RWPE2 (cell line): Measurements from ENCODE around the gene ARHGEF10L.

Experiments used
- ATAC-seq: fragments of 200-7000 bp; cut with Tn5 transposase; 3 replicates; pipeline ENCODE4 v1.9.1; 2021; ENCODE audit warnings: low read depth
- DNase-seq: peaks from one replicate; pipeline ENCODE4 v3.0.0-alpha.2; 2020; ENCODE audit warnings: low spot score
- H3K27ac ChIP-seq: fragments of 450-650 bp; 2 replicates; pipeline ENCODE4 v1.5.1; 2017; ENCODE audit warnings: mild to moderate bottlenecking; ENCODE audit not compliant: poor library complexity, severe bottlenecking
- H3K27me3 ChIP-seq: fragments of 250-450 bp; sonication (Bioruptor Pico); 2 replicates; pipeline ENCODE4 v1.5.1; 2021; ENCODE audit warnings: mild to moderate bottlenecking, moderate library complexity; ENCODE audit not compliant: insufficient read depth, poor library complexity, severe bottlenecking
- H3K36me3 ChIP-seq: fragments of 250-450 bp; sonication (Bioruptor Pico); 2 replicates; pipeline ENCODE4 v1.5.1; 2020; ENCODE audit warnings: low read depth, mild to moderate bottlenecking, moderate library complexity
- H3K4me1 ChIP-seq: fragments of 250-450 bp; sonication (Bioruptor Pico); 2 replicates; pipeline ENCODE4 v1.5.1; 2021; ENCODE audit warnings: mild to moderate bottlenecking, moderate library complexity; ENCODE audit not compliant: insufficient read depth, poor library complexity, severe bottlenecking
- H3K4me3 ChIP-seq: fragments of 250-450 bp; sonication (Bioruptor Pico); 2 replicates; pipeline ENCODE4 v1.5.1; 2021; ENCODE audit warnings: mild to moderate bottlenecking, moderate library complexity; ENCODE audit not compliant: severe bottlenecking
- H3K9me3 ChIP-seq: fragments of 250-450 bp; sonication (Bioruptor Pico); 2 replicates; pipeline ENCODE4 v1.5.1; 2021; ENCODE audit warnings: mild to moderate bottlenecking, moderate library complexity; ENCODE audit not compliant: severe bottlenecking
- CTCF ChIP-seq: fragments of 450-650 bp; IDR thresholded peaks from one replicate; pipeline ENCODE4 v1.5.1; 2017; ENCODE audit warnings: mild to moderate bottlenecking, moderate library complexity; ENCODE audit not compliant: poor library complexity, severe bottlenecking

Gene ARHGEF10L

GRCh38 chr1:17663646-17664045 lies 124.1 kb downstream of the ARHGEF10L start:
- DNase-seq (no peak), ATAC-seq (no peak)
- Histone ChIP-seq H3K9me3 (no peaks in the 10 kb centered on the region), H3K4me1 (no peaks in the 10 kb centered on the region), H3K36me3 (no peaks in the 10 kb centered on the region), H3K27me3 (no peaks in the 10 kb centered on the region), H3K27ac (no peak overlapping the region), H3K4me3 (no peak overlapping the region)
- TF ChIP-seq CTCF = no peak

GRCh38 chr1:17664322-17664721 lies 124.8 kb downstream of the ARHGEF10L start:
- H3K4me1 ChIP-seq = no peaks in the 10 kb centered on the region
- H3K27me3 ChIP-seq = no peaks in the 10 kb centered on the region
- no peak overlapping the region for H3K27ac ChIP-seq
- H3K36me3 ChIP-seq = no peaks in the 10 kb centered on the region
- H3K4me3 ChIP-seq = no peak overlapping the region
- no peak for TF ChIP-seq CTCF
- DNase-seq = no peak
- no peaks in the 10 kb centered on the region for H3K9me3 ChIP-seq
- no peak for ATAC-seq

- ATAC-seq (no peak), DNase-seq (no peak)
- no peak for TF ChIP-seq CTCF
- Histone ChIP-seq H3K4me1 (no peaks in the 10 kb centered on the region), H3K4me3 (no peak overlapping the region), H3K36me3 (no peaks in the 10 kb centered on the region), H3K27me3 (no peaks in the 10 kb centered on the region), H3K27ac (no peak overlapping the region), H3K9me3 (no peaks in the 10 kb centered on the region)
These were observed 125.6 kb downstream of the ARHGEF10L start for GRCh38 chr1:17665054-17665453.

- Histone ChIP-seq H3K4me3 (no peak overlapping the region), H3K27ac (no peak overlapping the region), H3K9me3 (no peaks in the 10 kb centered on the region), H3K36me3 (no peaks in the 10 kb centered on the region), H3K27me3 (no peaks in the 10 kb centered on the region), H3K4me1 (no peaks in the 10 kb centered on the region)
- DNase-seq (no peak), ATAC-seq (peak; percentile 46; the same call in 1 of the 3 replicates)
- TF ChIP-seq CTCF = no peak
These were observed 126.6 kb downstream of the ARHGEF10L start for GRCh38 chr1:17665950-17666720.

- ATAC-seq (no peak), DNase-seq (no peak)
These were observed 128.1 kb downstream of the ARHGEF10L start for GRCh38 chr1:17667641-17668040.

More at GRCh38 chr1:17667641-17668040, 128.1 kb downstream of the ARHGEF10L start:
- no peaks in the 10 kb centered on the region for H3K4me1 ChIP-seq
- H3K27ac ChIP-seq = no peak overlapping the region
- H3K4me3 ChIP-seq = no peak overlapping the region
- H3K27me3 ChIP-seq = no peaks in the 10 kb centered on the region
- no peaks in the 10 kb centered on the region for H3K36me3 ChIP-seq
- no peaks in the 10 kb centered on the region for H3K9me3 ChIP-seq
- no peak for TF ChIP-seq CTCF
